ENCODE data around the gene RTL1. TPM values are rescaled to one million over a fixed set of nuclear protein-coding genes. Genes with fewer than 3 reads are reported as not detected.

Gene RTL1
- total RNA-seq, 2 donors from 2014 or later = 0.80 TPM; not detected in 1

DNA sequence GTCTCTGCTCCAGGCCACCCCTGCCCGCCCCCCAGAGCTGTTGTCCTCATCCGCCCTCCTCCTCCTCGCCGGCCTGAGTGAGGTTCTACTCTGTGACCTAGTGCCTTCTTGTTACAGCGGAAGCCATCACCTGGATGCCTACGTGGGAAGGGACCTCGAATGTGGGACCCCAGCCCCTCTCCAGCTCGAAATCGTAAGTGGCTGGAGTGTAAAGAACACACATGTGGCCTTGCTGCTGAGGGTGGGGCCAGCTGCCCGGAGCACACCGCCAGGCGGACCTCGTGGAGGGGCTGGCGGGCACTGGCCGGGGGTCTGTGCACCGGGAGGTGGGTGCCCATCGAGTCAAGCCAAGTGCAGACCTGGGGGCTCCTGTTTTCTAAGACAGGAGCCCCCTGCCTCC lies 58.2 kb downstream of the RTL1 start:
- H3K36me3 ChIP-seq = no peaks in the 10 kb centered on the region
- WGBS = 92% methylated on average over 17 of the region's 17 CpGs
- H3K9me3 ChIP-seq = no peaks in the 10 kb centered on the region
- no peak for DNase-seq (ENCODE audit: low spot score)
- H3K4me1 ChIP-seq (replicated peaks) = no peaks in the 10 kb centered on the region
- no peak overlapping the region for H3K27ac ChIP-seq
- no peak overlapping the region for H3K4me3 ChIP-seq
- intact Hi-C loops (cut with DNase I) = no loop called here
- no peak for TF ChIP-seq POLR2AphosphoS5 (IDR thresholded peaks at IDR 0.05)
- TF ChIP-seq POLR2A (IDR thresholded peaks at IDR 0.05) = no peak
- TF ChIP-seq, protein P1, sequence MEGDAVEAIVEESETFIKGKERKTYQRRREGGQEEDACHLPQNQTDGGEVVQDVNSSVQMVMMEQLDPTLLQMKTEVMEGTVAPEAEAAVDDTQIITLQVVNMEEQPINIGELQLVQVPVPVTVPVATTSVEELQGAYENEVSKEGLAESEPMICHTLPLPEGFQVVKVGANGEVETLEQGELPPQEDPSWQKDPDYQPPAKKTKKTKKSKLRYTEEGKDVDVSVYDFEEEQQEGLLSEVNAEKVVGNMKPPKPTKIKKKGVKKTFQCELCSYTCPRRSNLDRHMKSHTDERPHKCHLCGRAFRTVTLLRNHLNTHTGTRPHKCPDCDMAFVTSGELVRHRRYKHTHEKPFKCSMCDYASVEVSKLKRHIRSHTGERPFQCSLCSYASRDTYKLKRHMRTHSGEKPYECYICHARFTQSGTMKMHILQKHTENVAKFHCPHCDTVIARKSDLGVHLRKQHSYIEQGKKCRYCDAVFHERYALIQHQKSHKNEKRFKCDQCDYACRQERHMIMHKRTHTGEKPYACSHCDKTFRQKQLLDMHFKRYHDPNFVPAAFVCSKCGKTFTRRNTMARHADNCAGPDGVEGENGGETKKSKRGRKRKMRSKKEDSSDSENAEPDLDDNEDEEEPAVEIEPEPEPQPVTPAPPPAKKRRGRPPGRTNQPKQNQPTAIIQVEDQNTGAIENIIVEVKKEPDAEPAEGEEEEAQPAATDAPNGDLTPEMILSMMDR (IDR thresholded peaks at IDR 0.05) = no peak
- no peaks in the 10 kb centered on the region for H3K27me3 ChIP-seq (replicated peaks; ENCODE audit: insufficient read depth)

DNA sequence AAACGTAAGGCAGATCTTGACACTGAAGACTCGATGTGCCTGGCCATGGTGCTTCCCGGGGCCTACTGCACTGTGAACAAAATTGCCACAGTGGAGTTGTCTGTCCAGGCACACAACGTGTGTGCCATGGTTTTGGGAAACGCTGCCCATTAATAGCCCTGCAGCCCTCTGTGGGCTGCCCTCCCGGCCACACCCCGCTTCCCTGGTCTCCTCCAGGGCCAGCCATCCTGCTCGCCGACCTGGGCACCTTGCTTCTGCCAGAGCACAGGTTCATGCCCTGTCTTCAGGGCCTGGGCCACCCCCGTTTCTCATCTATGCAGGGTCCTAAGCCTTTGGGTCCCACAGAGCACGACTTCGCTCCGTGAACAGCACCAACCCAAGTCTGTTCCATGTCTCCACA lies 58.7 kb downstream of the RTL1 start:
- Histone ChIP-seq H3K36me3 (no peaks in the 10 kb centered on the region), H3K4me1 (replicated peaks) (no peaks in the 10 kb centered on the region), H3K27me3 (replicated peaks; ENCODE audit: insufficient read depth) (no peaks in the 10 kb centered on the region), H3K9me3 (no peaks in the 10 kb centered on the region), H3K4me3 (no peak overlapping the region), H3K27ac (no peak overlapping the region)
- DNase-seq (ENCODE audit: low spot score) = no peak
- intact Hi-C loops (cut with DNase I) = no loop called here
- 96% methylated on average over 13 of the region's 13 CpGs for WGBS
- TF ChIP-seq, protein P1 (IDR thresholded peaks at IDR 0.05) = no peak
- TF ChIP-seq POLR2AphosphoS5 (IDR thresholded peaks at IDR 0.05) = no peak

DNA sequence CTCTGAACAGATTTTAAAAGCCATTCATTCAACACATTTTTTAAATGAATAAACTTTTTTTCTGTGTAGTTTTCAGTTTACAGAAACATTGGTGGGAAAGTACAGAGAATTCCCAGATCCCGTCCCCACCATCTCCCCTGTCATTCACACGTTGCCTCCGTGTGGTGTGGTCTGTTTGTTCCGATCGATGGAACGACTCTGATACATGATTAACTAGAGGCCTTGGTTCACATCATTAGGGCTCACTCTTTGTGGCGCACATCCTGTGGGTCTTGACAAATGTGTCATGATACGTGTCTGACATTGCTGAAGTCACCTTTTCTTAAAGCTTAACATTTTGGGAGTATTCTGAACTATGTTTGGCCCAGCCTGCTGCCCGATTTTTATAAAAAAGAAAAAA lies 59.1 kb downstream of the RTL1 start:
- intact Hi-C loops (cut with DNase I) = no loop called here
- WGBS = 72% methylated on average over 9 of the region's 9 CpGs
- Histone ChIP-seq H3K4me3 (no peak overlapping the region), H3K36me3 (no peaks in the 10 kb centered on the region), H3K9me3 (no peaks in the 10 kb centered on the region), H3K27ac (no peak overlapping the region), H3K27me3 (replicated peaks; ENCODE audit: insufficient read depth) (no peaks in the 10 kb centered on the region), H3K4me1 (replicated peaks) (no peaks in the 10 kb centered on the region)
- TF ChIP-seq, protein P1 (IDR thresholded peaks at IDR 0.05) = no peak
- TF ChIP-seq POLR2AphosphoS5 (IDR thresholded peaks at IDR 0.05) (no peak), POLR2A (IDR thresholded peaks at IDR 0.05) (no peak)
- DNase-seq (ENCODE audit: low spot score) = no peak

DNA sequence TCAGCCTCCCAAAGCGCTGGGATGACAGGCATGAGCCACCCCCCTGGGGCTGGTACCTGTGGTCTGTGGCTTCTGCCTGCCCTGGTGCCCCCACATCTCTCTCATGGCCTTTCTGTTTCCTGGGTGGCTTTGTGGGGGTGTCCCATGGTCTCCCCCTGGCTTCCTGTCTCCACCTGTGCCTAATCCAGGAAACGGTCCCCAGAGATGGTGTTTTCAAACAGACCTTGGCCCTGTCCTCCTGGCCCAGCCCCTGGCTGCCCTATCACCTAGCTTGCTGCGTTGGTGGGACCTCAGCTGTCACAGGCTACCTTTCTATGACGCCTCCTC lies 59.5 kb downstream of the RTL1 start:
- Histone ChIP-seq H3K4me1 (replicated peaks) (no peaks in the 10 kb centered on the region), H3K4me3 (no peak overlapping the region), H3K27me3 (replicated peaks; ENCODE audit: insufficient read depth) (no peaks in the 10 kb centered on the region), H3K9me3 (no peaks in the 10 kb centered on the region), H3K27ac (no peak overlapping the region), H3K36me3 (no peaks in the 10 kb centered on the region)
- DNase-seq (ENCODE audit: low spot score) = no peak
- intact Hi-C loops (cut with DNase I) = no loop called here
- WGBS = 94% methylated on average over 4 of the region's 4 CpGs
- TF ChIP-seq POLR2A (IDR thresholded peaks at IDR 0.05) (no peak), POLR2AphosphoS5 (IDR thresholded peaks at IDR 0.05) (no peak)
- TF ChIP-seq, protein P1 (IDR thresholded peaks at IDR 0.05) = no peak

DNA sequence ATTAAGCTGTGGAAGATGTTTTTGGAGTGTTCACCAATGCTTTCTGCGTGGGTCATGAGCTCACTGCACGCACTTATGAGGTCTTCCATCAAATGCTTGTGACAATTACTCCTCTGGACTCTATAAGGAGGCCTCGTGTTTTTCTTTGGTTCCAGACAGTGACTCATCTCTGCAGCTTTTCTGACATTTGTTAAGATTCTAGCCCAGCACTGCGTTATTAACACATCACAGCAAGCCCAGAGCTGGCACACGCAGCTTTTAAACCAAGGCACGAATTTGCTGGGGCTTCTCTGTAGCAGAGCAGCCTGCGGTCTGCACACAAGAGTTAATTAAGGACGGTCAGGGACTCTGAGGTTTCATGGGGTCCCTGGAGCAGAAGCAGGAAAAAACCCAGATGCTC lies 60.7 kb downstream of the RTL1 start:
- 48% methylated on average over 8 of the region's 8 CpGs for WGBS
- Histone ChIP-seq H3K4me1 (replicated peaks) (no peaks in the 10 kb centered on the region), H3K36me3 (no peaks in the 10 kb centered on the region), H3K27me3 (replicated peaks; ENCODE audit: insufficient read depth) (no peaks in the 10 kb centered on the region), H3K4me3 (no peak overlapping the region), H3K27ac (no peak overlapping the region), H3K9me3 (no peaks in the 10 kb centered on the region)
- DNase-seq (ENCODE audit: low spot score) = no peak
- TF ChIP-seq, protein P1 (IDR thresholded peaks at IDR 0.05) = no peak
- TF ChIP-seq POLR2AphosphoS5 (IDR thresholded peaks at IDR 0.05) = no peak
- TF ChIP-seq POLR2A (IDR thresholded peaks at IDR 0.05) = no peak
- intact Hi-C loops (cut with DNase I) = no loop called here
